ENCODE results near the gene ARHGEF4.

GRCh38 chr2:130870779-130871178 is 34.1 kb downstream of the ARHGEF4 start:
- TF ChIP-seq SP1 (IDR thresholded peaks at IDR 0.05) (no peak), SUZ12 (IDR thresholded peaks at IDR 0.05) (no peak), FOXA1 (IDR thresholded peaks at IDR 0.05) (no peak), CTBP1 (IDR thresholded peaks at IDR 0.05; ENCODE audit: borderline replicate concordance) (no peak), FOXK2 (IDR thresholded peaks at IDR 0.05) (no peak), FOXM1 (IDR thresholded peaks at IDR 0.05; ENCODE audit: borderline replicate concordance) (no peak), ELF4 (IDR thresholded peaks at IDR 0.05) (no peak)

All from HEK293T (cell line).